Fibroblast of the aortic adventitia (primary cell): ENCODE measurements around the gene RAB40B. TPM values are rescaled to one million over a fixed set of nuclear protein-coding genes. Genes with fewer than 3 reads are reported as not detected.

Experiments
- DNase-seq: peaks from one replicate; pipeline ENCODE4 v3.0.0-alpha.2; 2010; ENCODE audit warnings: low read depth
- H3K4me3 ChIP-seq: 2 replicates; pipeline ENCODE4 v1.5.1; 2011; ENCODE audit warnings: low read depth, mild to moderate bottlenecking, control low read depth, low read length, moderate library complexity
- total RNA-seq: library from RNA; depleted of rRNA; stranded (reverse); fragments of >200 nt; gene quantifications from 2 replicates; pipeline ENCODE4 v1.2.3, GENCODE V29; 2012; ENCODE audit warnings: low replicate concordance
- TF ChIP-seq, protein P1 (sequence below): IDR thresholded peaks from 2 replicates; pipeline ENCODE4 v1.5.1; 2011; ENCODE audit warnings: mild to moderate bottlenecking, low read length, control low read depth, inconsistent platforms; ENCODE audit not compliant: insufficient read depth

RAB40B gene
- total RNA-seq, 1 donor, result 8.4 TPM

DNA sequence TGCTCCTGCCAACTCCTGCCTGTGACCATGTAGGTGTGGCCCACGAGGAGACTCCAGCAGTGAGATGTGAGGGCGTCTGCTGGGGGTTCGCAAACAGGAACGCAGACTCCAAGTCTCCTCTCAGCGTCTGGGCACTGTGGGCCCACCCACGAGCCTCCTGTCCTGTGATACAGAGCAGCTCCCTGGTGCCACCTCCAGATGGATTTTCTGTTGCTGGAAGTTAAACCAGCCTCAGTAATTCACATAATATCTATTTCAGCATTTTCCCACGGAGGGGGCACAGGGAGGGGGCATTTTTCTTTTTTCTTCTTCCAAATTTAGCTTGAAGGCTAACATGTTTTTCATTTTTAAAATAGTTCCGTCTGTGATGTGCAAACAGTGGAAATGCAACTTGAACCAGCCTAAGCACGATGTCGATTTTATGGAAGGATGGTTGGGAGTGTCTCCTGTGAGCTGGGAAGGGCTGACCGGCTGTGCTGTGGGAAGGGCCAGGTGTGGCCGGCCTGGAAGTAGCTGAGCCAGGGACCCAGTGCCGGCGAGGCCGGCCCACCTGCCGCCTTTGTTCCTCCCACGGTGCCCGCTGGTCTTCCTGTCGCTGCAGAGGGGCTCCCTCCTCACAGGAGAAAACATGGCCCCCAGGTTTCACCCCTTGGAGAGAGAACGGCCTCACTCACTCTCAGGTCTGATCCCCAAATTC lies 3.9 kb upstream of the RAB40B start:
- TF ChIP-seq, protein P1, sequence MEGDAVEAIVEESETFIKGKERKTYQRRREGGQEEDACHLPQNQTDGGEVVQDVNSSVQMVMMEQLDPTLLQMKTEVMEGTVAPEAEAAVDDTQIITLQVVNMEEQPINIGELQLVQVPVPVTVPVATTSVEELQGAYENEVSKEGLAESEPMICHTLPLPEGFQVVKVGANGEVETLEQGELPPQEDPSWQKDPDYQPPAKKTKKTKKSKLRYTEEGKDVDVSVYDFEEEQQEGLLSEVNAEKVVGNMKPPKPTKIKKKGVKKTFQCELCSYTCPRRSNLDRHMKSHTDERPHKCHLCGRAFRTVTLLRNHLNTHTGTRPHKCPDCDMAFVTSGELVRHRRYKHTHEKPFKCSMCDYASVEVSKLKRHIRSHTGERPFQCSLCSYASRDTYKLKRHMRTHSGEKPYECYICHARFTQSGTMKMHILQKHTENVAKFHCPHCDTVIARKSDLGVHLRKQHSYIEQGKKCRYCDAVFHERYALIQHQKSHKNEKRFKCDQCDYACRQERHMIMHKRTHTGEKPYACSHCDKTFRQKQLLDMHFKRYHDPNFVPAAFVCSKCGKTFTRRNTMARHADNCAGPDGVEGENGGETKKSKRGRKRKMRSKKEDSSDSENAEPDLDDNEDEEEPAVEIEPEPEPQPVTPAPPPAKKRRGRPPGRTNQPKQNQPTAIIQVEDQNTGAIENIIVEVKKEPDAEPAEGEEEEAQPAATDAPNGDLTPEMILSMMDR, result no peak
- H3K4me3 ChIP-seq, result no peak overlapping the region
- no peak for DNase-seq

DNA sequence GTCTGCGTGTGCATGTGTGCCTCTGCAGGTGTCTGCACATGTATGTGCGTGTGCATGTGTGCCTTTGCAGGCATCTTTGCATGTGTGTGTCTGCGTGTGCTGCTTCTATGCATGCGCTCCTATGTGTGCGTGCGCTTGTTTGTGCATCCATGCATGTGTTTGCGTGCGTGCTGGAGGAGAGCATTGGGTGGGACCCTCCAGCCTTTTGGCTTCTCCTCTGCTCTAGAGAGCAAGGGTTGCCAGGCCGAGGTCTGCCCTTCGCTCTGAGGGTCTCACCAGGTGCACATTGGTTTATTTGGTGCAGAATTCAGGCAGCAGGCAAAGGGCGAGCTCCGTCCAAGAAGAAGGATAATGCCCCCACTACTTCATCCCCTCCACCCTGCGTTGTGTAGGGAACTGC lies 1.1 kb upstream of the RAB40B start:
- H3K4me3 ChIP-seq, result peak overlapping the region; percentile 77
- DNase-seq, result no peak
- TF ChIP-seq, protein P1, result no peak

DNA sequence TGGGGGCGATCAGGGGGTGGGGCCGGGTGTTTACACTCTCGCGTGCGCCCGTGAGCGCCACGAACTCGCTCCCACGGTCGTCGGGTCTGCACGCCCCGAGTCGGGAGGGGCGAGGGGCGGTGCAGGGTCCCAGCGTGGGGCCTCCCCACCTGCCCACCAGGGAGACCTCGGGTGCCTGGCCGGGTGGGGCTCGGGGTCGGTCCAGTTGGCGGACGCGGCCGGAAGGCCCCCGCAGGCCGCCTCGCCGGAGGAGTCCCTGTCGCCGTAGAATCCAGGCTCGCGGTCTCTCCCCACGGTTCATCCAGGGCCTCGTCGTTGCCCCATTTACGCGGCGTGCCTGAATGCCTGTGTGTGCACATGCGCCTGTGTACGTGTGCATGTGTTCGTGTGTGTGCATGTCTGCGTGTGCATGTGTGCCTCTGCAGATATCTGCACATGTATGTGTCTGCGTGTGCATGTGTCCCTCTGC lies 510 bp upstream of the RAB40B start:
- H3K4me3 ChIP-seq, result peak overlapping the region; percentile 77
- DNase-seq, result no peak
- TF ChIP-seq, protein P1, result no peak

DNA sequence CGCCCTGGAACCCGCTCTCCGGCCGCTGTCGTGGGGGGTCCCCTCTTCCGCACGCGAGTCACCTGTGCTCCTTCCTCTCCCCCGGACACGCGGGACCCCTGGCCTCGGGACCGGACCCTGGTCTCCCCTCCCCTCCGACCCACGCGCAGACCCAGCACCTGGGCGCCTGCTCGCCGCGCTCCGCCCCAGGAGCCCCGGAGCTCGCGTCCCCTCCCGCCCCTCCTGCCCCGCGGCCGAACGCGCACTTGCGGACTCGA lies 762 bp downstream of the RAB40B start:
- peak overlapping the region; percentile 76 for H3K4me3 ChIP-seq
- DNase-seq, result no peak
- TF ChIP-seq, protein P1, result no peak

DNA sequence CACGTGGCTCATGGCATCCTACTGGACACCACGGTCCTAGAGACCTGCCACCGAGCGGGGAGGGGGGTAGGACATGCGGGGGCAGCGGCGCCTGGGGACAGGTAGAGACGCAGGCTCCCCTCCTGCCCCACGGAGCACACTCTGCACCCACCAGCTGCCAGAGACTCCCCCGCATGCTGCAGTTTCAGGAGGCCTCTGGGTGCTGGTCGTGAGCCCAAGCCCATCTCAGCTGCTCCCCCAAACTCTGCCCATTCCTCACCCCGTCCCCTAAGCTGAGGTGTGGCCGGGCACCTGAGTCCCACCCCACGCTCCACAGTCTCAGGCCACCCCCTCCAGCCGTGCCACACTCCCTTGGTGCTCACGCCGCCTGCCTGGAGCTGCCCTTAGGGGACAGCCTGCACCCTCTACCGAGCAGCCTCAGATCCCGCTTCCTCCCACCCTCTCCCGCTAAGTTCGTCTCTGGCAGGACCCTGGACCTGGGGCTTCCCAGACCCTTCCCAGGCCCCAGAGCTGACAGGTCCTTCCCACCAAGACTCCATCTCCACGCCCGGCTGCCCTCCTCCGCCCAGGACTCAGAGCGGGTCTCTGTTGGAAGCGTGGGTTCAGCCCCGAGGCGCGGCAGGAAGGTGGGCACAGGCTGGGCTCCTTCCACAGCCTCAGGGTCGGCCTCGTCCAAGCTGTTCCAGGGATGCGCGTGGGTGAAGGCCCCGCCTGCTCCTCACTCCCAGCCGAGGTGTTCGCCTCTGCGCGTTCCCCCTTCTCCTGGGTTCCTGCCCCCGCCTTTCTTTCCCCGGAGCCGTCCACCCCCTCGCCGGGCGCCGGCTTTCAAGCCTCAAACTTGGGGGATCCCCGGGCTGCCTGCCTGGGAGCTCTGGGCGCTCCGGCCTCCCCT lies 1.3 kb downstream of the RAB40B start:
- no peak for DNase-seq
- peak overlapping the region; percentile 76 for H3K4me3 ChIP-seq

DNA sequence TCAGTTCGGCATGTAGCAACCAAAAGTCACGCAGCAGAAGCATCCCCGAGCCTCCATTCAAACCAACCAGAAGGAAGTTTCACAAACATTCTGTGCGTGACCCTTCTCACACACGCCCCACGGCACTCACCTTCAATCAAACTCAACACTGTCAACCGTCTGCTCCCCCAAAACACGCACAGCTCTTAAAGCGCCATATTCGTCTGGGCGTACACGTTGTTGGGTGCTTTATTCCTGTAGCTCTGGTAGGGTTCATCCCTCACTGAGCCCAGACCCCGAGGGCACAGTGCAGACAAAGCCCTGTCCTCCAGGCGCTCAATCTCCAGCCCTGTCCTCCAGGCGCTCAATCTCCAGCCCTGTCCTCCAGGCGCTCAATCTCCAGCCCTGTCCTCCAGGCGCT lies 2.2 kb downstream of the RAB40B start:
- H3K4me3 ChIP-seq, result no peak overlapping the region
- TF ChIP-seq, protein P1, result no peak
- DNase-seq, result no peak

More for the DNA sequence above, 1.3 kb downstream of the RAB40B start:
- TF ChIP-seq, protein P1, result no peak
